Anterior cingulate cortex (tissue), 58 donors: ENCODE results near the gene SYNPO.

Source experiments
- DNase-seq, 58 donors: peaks; one replicate each; lab custom pipeline; 2025; lab: John Stamatoyannopoulos, UW

Gene SYNPO, protein sequence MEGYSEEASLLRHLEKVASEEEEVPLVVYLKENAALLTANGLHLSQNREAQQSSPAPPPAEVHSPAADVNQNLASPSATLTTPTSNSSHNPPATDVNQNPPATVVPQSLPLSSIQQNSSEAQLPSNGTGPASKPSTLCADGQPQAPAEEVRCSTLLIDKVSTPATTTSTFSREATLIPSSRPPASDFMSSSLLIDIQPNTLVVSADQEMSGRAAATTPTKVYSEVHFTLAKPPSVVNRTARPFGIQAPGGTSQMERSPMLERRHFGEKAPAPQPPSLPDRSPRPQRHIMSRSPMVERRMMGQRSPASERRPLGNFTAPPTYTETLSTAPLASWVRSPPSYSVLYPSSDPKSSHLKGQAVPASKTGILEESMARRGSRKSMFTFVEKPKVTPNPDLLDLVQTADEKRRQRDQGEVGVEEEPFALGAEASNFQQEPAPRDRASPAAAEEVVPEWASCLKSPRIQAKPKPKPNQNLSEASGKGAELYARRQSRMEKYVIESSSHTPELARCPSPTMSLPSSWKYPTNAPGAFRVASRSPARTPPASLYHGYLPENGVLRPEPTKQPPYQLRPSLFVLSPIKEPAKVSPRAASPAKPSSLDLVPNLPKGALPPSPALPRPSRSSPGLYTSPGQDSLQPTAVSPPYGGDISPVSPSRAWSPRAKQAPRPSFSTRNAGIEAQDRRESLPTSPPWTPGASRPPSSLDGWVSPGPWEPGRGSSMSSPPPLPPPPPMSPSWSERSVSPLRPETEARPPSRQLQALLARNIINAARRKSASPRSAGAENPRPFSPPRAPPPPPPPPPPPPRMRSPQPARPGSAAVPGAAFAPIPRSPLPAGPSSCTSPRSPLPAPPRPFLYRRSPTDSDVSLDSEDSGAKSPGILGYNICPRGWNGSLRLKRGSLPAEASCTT

DNA sequence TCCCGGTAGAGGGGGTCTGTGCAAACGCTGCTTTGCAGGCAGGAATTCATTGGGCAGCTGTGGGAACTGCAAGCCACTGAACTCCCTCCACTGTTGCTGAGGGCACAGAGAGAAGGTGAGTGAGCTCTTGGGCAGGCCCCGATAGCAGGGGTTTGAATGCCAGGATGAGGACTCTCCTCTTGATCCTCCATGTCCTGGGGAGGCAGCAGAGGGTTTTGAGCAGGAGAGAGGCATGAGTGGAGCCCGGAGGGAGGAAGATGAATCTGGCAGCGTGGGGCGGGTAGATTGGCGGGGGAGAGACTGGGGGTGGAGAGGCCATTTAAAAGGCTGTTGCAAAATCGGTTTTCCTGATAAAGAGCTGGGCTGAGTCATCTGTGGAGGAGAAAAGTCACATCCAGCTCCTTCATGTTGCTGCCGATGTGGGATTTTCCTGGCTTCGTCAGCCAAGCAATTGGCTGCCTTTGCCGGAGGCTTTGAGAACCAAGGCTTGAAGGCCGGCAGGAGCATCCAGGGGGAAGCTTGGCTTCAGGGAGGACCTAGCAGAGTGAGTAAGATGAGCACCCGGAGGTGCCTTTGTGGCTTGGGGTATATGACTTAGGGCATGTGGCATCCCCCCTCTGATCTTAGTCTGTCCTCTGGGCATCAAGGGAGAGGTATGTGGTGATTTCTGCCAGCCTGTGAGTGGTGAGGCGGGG lies at the start of gene SYNPO:
TSS of gene SYNPO (plus strand) at position 350 of the 695 bp plus-strand sequence. CDS start 7,616 bp downstream, outside the sequence.
- peak in 22 of 58 donors; percentile 24 to 81 (median 58) for DNase-seq

DNA sequence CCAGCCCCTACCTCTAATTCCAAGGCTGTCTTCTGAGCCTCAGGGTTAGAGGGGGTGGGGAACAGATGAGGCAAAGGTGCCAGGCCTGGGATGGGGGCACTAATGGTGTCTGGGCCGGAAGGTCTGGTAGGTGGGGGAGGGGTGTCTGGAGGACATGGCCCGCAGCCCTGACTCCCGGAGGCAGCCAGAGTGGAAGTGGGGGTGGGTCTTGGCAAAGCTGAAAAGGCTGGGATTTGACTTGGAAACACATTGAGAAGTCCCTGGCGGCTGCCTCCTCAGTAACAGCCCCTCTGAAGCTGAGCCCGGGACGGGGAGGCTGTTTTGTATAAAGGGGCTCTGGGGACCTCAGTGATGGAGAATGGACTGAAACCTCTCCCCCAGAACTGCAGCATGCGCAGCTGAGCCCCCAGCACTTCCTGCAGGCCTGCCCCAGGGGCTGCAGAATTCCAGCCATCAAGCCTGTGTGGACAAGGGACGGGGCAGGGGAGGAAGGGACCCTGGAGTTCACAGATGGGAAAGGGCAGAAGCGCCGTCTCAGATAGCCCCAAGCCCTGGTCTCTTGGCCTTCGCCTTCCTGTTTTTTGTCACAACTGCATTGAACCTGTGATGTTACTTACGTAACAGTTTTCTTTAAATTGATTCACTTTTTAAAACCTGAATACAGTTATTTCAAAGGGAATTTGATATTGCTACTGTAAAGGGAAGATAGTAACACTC lies 49.3 kb upstream of the SYNPO start:
- DNase-seq: peak in 17 of 58 donors; percentile 8 to 51 (median 19)

DNA sequence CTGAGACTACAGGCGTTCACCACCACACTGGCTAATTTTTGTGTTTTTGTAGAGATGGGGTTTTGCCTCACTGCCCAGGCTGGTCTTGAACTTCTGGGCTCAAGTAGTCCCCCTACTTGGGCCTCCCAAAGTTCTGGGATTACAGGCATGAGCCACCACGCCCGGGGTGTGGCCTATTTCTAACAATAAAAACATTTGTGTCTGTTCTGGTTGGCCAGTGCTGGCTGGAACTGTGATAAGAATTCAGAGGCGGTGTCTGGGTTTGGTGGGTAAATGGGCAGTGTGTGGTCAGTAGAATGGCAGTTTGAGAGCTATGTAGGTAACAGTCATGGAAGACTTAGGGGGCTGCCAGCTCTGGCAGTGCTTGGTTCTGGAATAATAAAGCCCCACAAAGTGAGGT lies 46.9 kb upstream of the SYNPO start:
- DNase-seq: no peak

DNA sequence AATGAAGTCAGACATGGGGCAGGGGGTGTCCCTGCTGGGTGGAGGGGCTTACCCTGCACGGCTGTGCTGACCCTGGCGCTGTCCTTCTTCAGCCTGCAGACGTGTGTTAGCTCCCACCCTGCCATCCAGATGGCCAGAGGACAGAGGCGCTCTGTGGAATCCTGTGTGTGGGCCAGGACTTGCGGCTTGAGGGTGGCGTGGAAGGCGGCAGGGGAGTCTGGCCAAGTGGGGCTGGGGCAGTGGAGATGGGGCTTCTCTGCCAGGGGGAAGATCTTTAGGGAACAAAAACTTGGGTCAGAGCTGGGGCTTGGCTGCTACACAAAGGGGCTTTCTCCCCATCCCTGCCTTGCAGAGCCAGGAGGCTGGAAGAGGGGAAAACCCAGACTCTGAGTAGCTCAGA lies 46.5 kb upstream of the SYNPO start:
- DNase-seq: peak in 21 of 58 donors; percentile 9 to 54 (median 23)

DNA sequence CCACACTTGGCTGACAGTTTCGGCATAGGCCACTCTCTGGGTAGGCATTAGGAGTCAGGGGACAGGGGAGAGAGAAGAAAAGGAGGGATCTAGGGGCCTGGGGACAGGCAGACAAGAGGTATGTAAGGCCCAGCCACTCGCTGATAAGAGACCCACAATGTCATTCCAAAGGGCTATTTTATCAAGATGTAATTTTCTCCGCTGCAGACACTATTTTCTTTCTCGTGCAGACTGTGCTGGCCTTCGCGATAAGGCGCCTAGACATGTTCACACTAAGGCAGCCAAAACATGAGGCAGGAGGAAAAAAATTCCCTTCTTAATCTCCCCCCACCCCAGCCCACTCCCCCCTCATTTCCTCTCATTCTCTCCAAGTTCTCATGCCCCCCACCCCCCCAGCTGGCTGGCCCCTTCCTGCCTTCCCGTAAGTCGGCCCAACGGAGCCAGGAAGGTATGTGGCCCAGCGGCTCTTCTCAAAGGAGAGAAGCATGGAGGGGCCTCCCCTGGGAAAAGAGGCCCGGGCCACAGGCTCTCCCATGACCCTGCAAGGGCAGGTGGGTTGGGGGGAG lies 44.9 kb upstream of the SYNPO start:
- DNase-seq: no peak

DNA sequence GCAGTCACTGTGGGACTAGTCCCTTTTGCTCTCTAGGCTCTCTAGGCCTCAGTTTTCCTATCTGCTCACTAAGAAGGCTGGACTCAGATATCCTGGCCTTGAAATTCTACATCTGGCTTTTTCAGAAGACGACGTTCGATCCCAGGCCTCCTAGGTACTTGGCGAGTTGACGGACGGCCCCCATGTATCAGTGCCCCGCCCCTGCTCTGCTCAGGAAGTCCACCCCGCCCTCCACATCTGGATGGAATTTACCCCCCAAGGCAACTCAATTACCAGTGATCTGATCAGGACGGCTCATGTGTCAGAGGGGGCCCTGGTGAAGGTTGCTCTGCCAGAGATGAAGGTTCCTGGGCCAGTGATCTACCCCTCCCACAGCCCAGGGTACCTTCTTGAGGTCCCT lies 44.1 kb upstream of the SYNPO start:
- DNase-seq: no peak

DNA sequence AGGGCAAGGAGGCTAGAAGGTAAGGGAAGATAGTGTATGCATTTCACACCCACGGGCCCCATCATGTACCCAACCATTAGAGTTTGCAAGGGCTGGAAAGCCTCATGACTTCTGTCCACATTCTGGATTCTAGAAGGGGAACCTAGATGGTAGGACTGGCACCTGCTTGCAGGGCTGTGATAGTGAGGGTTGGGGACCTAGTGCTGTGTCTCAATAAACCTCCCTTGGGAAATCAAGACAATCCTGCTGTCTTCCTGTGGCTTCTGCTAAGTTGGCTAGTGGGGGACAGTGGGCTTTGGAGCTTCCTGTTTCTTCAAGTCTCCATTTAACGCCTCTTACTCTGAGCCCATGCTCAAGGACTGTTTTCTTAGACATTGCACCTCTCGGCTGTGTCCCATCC lies 43.6 kb upstream of the SYNPO start:
- no peak for DNase-seq

DNA sequence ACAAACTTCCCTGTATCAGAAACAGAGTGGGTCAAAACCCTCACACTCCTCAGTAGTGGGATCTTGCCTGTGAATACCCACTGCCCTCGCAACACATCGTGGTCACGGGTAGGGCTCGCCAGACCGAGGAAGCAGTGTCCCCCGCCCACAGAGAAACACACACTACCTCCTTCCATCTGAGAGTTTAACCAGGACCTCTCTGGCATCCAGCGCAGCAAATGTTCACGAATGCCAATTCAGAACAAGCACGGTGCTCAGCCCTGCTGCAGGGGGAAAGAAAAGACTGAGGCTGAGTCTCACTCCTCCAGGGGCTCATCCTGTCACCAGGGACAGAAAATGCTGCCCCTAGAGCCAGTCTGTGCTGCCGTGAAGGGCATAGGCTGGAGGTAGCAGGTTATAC lies 42.5 kb upstream of the SYNPO start:
- no peak for DNase-seq

DNA sequence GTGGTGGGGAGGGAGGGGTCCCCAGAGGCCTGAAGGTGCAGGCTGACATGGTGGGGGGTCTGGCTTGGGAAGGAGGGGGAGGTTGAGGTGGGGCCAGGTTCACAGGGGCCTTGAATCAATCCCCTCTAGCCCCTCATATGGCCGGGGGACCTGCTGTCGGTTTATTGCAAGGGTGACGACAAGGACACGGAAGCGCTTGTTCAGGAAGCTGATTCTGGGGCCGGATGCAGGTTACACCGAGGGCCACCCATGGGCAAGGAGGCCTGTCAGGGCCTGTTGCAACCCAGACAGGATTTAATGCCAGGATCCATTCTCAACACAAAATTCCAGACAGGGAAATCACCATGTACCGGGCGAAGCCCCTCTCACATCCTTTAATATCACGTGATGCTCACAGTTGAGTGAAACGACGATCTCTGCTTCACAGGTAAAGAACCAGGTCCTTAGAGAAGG lies 41.6 kb upstream of the SYNPO start:
- DNase-seq: no peak

DNA sequence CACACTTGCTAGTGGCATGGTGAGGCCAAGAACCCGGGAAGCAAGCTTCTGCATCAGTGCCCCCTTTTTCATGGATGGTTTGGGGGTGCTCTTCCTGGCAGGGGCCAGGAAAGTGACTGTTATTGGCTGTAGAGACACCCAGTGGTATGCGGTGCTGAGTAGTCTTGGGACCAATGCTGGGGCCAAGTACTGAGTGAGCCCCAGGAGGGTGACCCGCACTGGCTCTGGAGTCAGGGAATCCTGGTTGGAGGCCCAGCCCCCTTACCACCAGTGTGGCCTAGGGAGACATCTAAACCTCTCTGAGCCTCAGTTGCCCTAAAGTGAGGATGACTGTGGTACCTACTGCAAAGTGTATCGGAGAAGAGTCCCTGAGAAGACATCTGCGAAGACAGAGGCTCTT lies 41.2 kb upstream of the SYNPO start:
- no peak for DNase-seq

DNA sequence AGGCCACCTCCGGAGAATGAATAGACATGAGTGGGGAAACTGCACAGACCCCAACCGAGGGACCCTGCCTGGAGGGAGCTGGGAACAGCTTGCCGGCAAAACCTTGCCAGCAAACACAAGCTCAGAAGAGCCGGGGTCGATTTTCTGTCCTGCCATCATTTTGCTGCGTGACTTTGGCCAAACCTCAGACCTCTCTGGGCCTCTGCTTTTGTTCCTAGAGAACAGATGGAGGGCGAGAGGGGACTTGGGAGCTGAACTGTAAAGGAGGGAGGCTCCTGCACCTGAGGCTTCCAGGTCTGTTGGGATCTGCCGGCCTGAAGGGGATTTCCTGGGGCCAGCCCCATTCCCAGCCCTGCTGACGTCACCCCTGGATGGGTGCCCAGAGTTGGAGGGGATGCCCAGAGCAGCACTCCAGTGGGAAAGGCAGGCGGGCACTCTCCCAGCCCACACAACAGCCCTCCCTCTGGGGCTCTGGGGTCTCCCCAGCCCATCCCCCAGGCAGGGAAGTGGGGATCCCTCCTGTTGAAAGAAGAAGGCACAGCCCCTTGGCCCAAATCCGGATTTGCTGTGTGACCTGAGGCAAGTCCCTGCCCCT lies 40.4 kb upstream of the SYNPO start:
- DNase-seq: peak in 17 of 58 donors; percentile 10 to 63 (median 28)

DNA sequence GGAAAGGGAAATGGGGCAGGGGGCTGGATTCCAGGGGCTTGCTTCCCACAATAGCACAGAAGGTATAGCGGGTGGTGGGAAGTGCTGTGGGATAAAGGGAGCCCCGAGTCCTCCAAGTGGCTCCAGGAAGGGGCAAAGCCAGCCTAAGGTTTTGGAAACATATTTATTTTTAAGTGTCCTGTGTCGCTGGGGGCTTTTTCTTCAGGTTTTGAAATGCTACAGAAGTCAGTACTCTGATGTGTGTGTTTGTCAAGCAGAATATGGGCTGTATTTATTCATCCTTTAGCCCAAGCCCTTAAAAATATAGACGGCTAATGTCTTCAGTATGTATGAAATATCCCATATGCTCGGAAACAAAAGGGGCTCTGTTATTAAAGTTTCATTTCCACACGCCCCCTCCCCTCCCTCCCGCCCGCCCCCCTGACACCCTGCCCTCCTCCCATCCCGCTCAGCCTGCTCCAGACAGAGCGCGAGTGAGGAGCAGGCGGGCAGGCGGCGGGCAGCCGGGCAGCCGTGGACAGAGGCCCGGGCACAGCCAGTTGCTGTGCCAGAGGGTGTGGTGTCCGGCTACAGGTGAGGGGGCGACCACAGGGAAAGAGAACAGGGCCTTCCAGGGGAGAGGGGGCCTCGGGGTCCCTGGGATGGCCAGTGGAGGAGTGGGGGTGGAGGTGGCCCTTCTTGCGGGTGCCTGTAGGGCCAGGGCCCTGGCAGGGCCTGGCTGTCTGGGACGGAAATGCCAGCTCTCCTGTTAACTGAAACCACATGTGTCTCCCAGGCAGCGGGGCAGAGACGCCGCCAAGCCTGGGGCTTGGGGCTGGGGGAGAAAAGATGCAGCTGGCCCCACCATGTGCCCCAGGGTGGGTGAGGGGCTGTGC lies 39.6 kb upstream of the SYNPO start:
- DNase-seq: no peak

DNA sequence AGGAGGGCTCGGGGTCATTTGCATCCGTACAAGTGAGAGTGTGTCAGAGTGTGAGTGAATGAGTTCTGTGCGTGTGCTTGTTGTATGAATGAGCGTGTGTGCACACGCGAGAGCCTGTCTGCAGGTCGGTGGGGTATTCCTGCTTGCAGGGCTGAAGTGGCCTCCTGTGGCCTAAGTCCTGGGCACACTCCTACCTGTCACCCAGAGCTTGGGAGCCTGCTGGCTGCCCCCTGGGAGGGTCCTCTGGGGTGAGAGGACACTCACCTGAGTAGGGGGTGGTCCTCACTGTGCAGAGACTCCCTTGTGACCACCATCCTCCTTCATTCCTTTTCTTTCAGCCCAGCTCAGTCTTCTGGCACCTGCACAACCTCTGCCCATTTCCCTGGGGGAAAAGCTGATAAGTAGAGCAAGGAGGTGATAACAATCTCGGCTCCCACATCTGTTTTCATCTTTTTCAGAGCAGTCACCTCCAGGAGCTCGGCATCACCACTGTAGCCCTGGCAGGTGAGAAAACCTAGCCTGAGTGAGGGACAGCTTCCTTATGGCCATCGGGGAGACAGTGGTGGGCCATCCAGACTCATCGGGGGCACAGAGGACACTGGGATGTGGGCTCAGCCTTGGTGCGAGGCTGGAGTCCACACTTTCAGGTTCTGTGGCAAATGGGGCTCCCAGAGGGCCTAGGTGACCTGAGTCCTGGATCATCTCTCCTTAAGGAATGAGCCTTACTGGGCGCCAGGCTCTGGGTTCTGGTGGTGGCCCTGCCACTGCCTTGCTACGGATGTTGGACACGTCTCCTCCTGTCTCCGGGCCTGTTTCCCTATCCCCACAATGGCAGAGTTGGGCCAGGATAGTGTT lies 38.7 kb upstream of the SYNPO start:
- DNase-seq: no peak

DNA sequence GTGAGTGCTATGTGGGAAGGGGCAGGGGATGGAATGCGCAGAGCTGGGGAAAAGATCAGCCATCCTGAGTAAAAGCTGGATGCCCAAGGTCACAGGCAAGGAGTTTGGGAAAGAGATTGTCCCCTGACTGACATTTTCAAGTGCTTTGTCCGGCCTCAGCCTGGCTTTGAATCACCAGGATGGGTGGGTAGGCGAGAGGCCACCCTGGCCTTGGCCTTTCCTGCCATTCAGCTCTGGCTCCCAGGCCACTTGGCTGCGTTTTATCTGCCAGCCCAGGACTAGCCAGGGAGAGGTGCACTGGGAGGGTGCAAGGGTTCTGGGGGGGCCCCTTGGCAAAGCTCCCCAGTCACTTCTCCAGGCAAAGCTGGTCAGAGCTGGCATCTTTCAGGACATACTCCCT lies 37.4 kb upstream of the SYNPO start:
- DNase-seq: no peak

DNA sequence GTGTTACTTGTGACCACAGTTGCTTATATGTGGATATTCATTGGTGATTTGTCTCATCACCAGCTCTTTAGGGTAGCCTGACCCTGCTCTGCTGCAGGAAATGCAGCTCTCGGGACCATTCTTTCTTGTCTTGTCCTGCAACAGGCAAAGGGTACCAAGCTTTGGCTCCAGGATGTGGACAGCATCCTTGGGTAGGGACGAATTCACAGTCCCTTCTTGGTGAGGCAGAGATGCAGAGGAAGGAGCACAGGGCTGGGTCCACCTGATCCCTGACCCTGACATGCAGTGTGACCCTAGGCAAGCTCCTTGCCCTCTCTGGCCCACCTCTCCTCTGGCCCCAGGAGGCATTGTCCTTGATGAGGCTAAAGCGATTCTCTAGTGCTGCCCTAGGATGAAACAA lies 37.0 kb upstream of the SYNPO start:
- no peak for DNase-seq

DNA sequence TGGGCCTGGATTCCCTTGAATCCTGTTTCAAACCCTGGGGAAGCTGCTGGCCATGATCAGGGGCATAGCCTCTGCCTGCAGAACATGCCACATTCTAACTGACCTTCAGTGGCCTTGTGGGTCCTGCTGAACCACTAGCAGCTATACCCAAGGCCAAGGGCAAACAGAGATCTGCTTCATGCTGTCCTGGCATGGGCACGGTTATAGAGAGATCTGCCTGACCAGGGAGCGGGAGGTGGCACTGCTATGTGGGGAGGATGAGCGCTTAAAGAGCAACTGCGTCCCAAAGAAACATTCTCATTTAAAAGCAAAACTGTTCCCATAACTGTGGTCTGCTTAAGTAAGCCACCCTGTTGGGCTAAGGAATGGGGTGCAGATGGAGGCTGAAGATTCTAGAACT lies 36.5 kb upstream of the SYNPO start:
- DNase-seq: no peak

DNA sequence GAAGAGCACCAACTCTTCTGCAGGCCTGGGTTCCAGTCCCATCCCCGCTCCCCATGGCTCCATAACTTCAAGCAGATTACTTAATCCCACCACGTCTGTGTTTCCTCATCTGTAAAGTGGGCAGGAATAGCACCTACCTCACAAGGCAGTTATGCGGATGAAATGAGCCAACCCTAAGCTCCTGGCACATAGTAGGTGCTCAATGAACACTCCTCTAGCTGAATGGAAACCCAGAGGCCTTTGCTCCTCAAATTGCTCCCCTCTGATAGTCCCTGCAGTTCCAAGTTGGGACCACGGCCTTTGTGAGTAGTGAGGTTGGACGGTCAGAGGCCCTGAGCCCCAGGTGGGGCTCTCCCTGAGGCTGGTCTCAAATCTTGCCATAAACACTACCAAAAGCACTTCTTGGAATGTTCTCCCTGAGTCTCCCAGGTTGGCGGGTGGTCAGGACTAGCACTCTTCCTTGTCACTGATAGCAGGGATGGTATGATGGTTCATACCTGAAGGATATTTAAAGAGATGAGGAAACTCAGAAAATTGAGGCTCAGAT lies 35.5 kb upstream of the SYNPO start:
- no peak for DNase-seq
